Breast epithelium (tissue), 3 donors: ENCODE measurements around the gene ME2.

ENCODE experiments used
- POLR2A ChIP-seq: fragments of 450-650 bp; IDR thresholded peaks from one replicate; pipeline ENCODE4 v1.6.1; 2016; ENCODE audit warnings: antibody characterized with exemption, mild to moderate bottlenecking, moderate library complexity
- POLR2AphosphoS5 ChIP-seq, 3 donors: sonication (generic); formaldehyde crosslinking; IDR thresholded peaks; one replicate each; pipeline ENCODE4 v1.6.1; 2017; ENCODE audit warnings: antibody characterized with exemption in 3 of 3
- TF ChIP-seq, protein P1 (sequence below), 3 donors: fragments of 450-650 bp; IDR thresholded peaks; one replicate each; pipeline ENCODE4 v1.5.1; 2016 to 2017; ENCODE audit warnings: antibody characterized with exemption in 3 of 3, mild to moderate bottlenecking in 3 of 3, moderate library complexity in 3 of 3

DNA sequence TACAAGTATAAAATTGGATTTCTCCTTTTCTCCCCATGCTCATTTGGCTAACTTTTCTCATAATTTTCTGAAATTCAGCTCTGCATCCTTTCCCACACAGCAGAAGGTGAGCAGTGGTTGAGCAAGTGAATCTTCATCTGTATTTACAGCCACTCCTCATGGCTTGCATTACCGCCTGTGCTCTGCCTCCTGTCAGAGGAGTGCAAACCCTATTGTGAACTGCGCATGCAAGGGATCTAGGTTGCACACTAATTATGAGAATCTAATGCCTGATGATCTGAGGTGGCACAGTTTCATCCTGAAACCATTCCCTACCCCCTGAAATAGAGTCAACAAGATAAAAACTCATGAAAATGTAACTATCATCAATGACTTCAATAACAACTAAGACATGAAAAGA, 20.0 kb downstream of the ME2 start:
- TF ChIP-seq, protein P1, sequence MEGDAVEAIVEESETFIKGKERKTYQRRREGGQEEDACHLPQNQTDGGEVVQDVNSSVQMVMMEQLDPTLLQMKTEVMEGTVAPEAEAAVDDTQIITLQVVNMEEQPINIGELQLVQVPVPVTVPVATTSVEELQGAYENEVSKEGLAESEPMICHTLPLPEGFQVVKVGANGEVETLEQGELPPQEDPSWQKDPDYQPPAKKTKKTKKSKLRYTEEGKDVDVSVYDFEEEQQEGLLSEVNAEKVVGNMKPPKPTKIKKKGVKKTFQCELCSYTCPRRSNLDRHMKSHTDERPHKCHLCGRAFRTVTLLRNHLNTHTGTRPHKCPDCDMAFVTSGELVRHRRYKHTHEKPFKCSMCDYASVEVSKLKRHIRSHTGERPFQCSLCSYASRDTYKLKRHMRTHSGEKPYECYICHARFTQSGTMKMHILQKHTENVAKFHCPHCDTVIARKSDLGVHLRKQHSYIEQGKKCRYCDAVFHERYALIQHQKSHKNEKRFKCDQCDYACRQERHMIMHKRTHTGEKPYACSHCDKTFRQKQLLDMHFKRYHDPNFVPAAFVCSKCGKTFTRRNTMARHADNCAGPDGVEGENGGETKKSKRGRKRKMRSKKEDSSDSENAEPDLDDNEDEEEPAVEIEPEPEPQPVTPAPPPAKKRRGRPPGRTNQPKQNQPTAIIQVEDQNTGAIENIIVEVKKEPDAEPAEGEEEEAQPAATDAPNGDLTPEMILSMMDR (IDR thresholded peaks at IDR 0.05), result no peak
- TF ChIP-seq POLR2AphosphoS5 (IDR thresholded peaks at IDR 0.05) (no peak), POLR2A (no peak)
